NCI-H82 treated with DMSO at 0.1 percent for 48 hours (cell line): Measurements from ENCODE around the gene RBFOX1.

Experiments
- DNase-seq: peaks from one replicate; lab custom pipeline; 2025; ENCODE audit not compliant: unreplicated experiment; lab: John Stamatoyannopoulos, UW

The RBFOX1 gene

GRCh38 chr16:7334801-7335560 lies 2.3 kb downstream of the RBFOX1 start:
- DNase-seq: no peak

DNA sequence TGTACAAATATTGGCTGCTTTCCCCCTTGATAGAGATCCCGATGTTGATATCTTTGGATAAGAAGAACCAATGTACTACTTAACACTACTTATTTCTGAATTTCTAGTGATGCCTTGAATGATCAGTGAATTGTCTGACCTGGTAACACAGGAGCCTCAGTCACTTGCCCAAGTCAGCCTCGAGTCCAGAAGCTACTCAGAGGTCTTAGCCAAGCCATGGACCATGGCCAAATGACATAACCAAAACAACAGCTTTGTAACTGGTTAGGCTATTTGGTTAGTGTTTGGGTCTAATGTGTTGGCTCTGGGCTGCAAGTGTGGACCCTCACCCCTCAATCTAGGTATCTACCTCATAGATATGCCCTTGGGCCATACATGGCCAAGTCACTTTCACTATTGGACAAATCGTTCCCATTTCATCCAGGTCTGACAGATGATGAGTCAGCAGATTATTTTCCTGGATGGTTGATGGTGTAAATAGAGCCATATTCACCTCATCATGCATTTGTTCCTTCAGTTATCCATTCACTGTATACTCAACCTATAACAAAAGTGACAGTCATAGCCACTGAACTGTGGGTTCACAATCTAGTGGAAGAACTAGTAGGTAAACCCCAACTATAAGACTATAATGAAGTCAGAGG lies 3.5 kb downstream of the RBFOX1 start:
- DNase-seq: no peak

DNA sequence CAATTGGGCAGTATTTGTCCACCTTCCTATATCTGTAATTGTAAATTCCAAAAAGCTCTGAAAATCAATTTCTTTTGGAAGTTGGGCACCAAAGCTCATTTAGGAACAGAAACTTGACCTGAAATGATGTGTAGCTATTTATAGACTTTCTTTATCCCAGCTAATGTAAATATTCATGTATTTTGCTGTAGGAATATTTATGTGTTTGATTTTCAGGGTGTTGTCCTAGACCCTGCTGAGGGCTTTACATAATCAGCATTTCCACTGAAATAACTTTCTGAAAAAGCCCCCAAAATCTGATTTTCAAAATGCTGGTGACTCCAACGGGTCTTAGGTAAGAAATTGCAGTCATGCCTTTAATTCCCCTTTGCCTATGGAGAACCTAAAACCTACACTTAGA lies 4.1 kb downstream of the RBFOX1 start:
- no peak for DNase-seq

DNA sequence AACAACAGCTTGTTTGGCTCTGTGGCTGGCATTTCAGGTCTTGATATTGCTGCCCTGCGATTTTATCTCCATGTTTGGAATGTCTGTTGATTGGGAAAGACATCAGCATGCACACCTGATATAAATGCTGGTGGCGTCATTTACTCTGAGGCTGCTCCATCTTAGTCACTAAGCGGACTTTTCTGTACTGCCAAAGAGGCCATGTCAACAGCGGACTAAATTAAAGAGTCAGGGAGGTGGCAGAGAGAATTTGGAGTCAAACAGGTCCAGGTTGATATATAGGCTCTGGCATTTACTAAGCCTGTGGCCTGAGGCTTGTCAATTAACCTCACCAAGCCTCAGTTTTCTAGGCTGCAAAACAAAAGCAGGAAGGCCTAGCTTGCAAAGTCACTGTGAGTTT lies 6.2 kb downstream of the RBFOX1 start:
- no peak for DNase-seq

GRCh38 chr16:7339700-7340099 lies 7.1 kb downstream of the RBFOX1 start:
- DNase-seq: no peak

- DNase-seq: no peak
Measured at GRCh38 chr16:7340938-7341337, 8.3 kb downstream of the RBFOX1 start.

DNA sequence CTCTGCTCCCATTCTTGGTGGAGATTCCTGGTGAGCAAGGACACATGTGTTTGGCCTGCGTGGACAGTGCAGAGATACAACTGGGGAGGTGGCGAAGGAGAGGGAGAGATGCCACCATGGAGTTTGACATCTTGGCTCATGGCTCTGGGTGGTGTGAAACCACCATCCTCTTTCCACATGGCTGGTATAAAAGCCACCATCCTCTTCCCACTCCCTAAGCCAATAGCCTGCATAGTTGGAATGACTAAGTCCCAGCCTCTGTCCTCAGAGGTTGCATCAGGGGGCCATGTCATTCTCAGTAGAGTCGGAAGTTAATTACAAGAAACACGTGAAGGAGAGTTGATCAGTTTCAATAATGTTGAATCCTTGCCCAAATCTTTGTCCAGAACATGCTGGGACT lies 10.0 kb downstream of the RBFOX1 start:
- DNase-seq: no peak

- DNase-seq: no peak
Measured at GRCh38 chr16:7343243-7343642, 10.6 kb downstream of the RBFOX1 start.

DNA sequence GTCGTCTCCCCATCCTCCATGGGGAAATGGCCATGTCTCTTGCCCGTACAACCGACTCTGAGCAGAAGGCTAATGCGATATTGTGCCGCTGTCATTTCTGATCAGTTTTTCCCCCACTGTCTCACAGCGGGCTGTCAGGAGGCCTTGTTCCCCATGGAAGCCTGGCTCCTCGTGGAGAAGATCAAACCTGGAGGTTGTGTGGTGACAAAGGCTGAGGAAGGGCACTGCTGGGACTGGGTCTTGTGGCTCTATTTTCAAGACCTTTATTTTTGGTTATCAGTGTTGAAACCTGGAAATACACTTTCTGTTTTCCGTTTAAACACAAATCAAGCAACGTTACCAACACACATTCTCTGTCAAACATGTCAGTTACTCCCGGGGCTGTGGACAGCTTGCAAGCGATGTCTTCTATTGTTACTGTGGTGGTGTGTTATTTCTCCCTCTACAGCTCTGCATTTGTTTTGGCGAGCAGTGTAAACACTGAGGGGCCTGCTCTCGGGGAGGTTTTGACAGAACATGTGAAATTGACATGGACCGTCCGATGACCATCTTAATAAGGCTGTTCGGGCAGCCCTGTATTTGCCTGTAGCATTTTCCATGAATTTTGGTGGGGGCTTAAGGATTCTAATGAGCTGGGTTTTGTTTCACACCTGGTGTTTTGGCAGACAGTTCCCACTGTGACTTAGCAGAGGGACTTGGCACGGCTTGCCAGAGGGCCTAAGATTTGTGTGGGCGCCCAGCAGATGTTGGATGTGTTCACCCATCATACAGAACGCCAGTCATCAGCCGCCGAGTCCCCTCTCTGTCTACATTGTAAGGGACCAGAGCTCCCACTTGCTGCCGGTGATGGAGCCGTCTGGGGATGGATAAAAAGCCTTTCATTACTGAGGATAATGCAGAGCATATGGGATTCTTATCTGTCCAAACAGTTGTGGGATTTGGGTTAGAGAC lies 12.5 kb downstream of the RBFOX1 start:
- peak; percentile 68 for DNase-seq

GRCh38 chr16:7350806-7351205 lies 18.2 kb downstream of the RBFOX1 start:
- DNase-seq: peak; percentile 20

DNA sequence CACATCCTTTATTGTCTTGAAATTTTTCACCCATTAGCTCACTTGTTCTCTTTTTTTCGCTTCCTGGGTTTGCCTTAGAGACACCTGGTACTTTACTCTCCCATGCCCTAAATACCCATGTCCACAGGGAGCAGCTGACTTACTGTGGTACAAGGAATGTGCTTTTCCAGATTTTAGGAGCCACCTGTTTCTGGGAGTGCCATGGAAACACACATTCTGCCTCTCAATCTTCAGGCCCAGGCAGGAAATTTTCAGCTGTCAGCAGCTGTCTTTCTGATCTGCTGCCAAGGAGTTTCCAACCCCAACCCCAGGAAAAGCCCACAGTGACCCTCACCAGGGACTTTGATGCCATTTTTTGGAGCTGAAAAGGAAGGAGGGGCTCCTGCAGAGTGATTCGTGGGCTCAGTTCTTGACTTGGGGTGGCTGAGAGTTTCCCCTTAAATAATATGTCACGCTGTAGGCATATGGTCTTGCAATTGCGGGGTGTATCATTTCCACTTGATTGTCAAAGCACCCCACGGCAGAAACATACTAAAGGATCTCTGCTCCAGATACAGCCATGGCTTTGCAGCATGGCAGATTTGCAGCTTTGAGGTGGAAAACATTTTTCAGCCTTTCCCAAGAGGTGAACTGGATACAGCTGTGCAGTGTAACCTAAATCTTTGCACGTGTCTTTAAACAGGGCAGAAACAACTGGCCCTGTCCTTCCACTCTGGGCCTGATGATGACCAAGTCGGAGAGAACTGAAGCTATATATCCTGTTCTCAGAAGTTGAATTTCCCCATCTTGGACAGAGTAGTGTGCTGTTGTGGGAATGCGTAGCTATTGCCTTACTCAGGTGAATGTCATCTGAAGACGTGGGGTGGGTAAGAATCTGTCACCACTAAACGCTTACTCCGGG lies 19.2 kb downstream of the RBFOX1 start:
- DNase-seq: no peak

DNA sequence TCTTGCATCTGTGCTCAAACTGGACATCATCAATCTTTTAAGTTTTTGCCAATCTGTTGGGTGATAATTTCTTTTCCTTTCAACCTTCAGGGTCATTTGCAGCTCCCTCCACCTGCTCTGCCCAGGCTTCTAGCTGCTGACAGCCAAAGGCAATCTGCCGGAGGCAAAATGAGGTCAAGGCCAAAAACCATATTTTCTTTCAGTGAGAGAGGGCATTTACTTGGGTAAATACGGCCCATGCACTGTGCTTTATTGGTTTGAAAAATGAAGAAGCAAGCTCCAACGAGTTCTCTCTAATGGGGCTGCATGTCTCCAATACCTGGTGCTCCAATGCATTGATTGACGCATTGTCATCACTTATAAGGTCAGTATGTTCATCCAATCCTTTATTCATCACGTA lies 23.1 kb downstream of the RBFOX1 start:
- no peak for DNase-seq

GRCh38 chr16:7361416-7362129 lies 28.9 kb downstream of the RBFOX1 start:
- DNase-seq: no peak

GRCh38 chr16:7362231-7362630 lies 29.6 kb downstream of the RBFOX1 start:
- no peak for DNase-seq

- DNase-seq: peak; percentile 92
Measured at GRCh38 chr16:7363422-7364417, 31.1 kb downstream of the RBFOX1 start.

GRCh38 chr16:7366041-7366440 lies 33.4 kb downstream of the RBFOX1 start:
- DNase-seq: peak; percentile 68

- DNase-seq: peak; percentile 76
Measured at GRCh38 chr16:7366993-7367880, 34.6 kb downstream of the RBFOX1 start.

- peak; percentile 72 for DNase-seq
Measured at GRCh38 chr16:7369204-7369603, 36.6 kb downstream of the RBFOX1 start.
